K562 (cell line): ENCODE data around the gene THAP11. TPM values are rescaled to one million over a fixed set of nuclear protein-coding genes. Genes with fewer than 3 reads are reported as not detected.

Experiments used
- ATAC-seq: fragments of 200-7000 bp; cut with Tn5 transposase; 3 replicates; pipeline ENCODE4 v1.9.1; 2020; ENCODE audit warnings: moderate library complexity
- BruUV-seq: library from RNA; stranded (reverse); fragments of 400-500 nt; replicated peaks from 2 replicates; lab custom pipeline; 2021; lab: Mats Ljungman, UMichigan
- CTCF ChIA-PET: fragments of 300-600 bp; formaldehyde crosslinking; extraction: SDS; loops from one replicate; lab custom pipeline; 2021; ENCODE audit warnings: low intra/inter-chr PET ratio; lab: Yijun Ruan, JAX
- POLR2A ChIA-PET: fragments of 300-600, 350-650 bp; sonication (Branson Sonifier 250); formaldehyde crosslinking; extraction: SDS; loops from one replicate; lab custom pipeline; 2021; ENCODE audit warnings: antibody characterized with exemption, inconsistent platforms; lab: Yijun Ruan, JAX
- DNase-seq, 4 experiments: peaks; one replicate each; pipeline versions ENCODE4 v3.0.0 to v3.0.0-alpha.2; 2011 to 2018; ENCODE audit warnings: low spot score in 3 of 4, mixed read lengths in 3 of 4; ENCODE audit errors: extremely low read depth in 1 of 4
- FAIRE-seq: peaks from 2 replicates; lab custom pipeline; 2011; peaks lifted over from hg19 to GRCh38; lab: Jason Lieb, UNC
- H2AFZ ChIP-seq: 2 replicates; pipeline ENCODE4 v1.6.0; 2011; ENCODE audit warnings: low read depth, low read length, control low read depth, inconsistent platforms
- H3K27ac ChIP-seq: fragments of 200-600 bp; 3 replicates; pipeline ENCODE4 v1.8.0; 2011; ENCODE audit warnings: low read depth, mild to moderate bottlenecking, control low read depth, inconsistent platforms, low read length, moderate library complexity, mixed read lengths; ENCODE audit errors: extremely low read depth
- H3K27me3 ChIP-seq, 2 experiments: fragments of 300-600 bp in 1 of 2; 2 replicates in 1 of 2; 3 replicates in 1 of 2; pipeline versions ENCODE4 v1.6.0 to v1.8.0; 2011; ENCODE audit warnings: inconsistent platforms in 2 of 2, low read length in 2 of 2, mild to moderate bottlenecking in 1 of 2, mixed read lengths in 1 of 2, moderate library complexity in 1 of 2; ENCODE audit not compliant: control insufficient read depth in 2 of 2, insufficient read depth in 2 of 2
- H3K36me3 ChIP-seq: fragments of 300-600 bp; 3 replicates; pipeline ENCODE4 v1.8.0; 2011; ENCODE audit warnings: mild to moderate bottlenecking, low read length, inconsistent platforms; ENCODE audit not compliant: control insufficient read depth, insufficient read depth
- H3K4me1 ChIP-seq, 2 experiments: fragments of 200-600 bp in 1 of 2; replicated peaks in 1 of 2; 2 replicates in 1 of 2; 3 replicates in 1 of 2; pipeline versions ENCODE4 v1.5.1 to v1.8.0; 2011; ENCODE audit warnings: inconsistent platforms in 2 of 2, low read length in 2 of 2, mild to moderate bottlenecking in 1 of 2, mixed read lengths in 1 of 2, moderate library complexity in 1 of 2; ENCODE audit not compliant: control insufficient read depth in 2 of 2, insufficient read depth in 2 of 2
- H3K4me2 ChIP-seq: 2 replicates; pipeline ENCODE4 v1.6.1; 2011; ENCODE audit warnings: low read length, control low read depth, inconsistent platforms, mixed read lengths; ENCODE audit not compliant: insufficient read depth
- H3K4me3 ChIP-seq: fragments of 200-600 bp; sonication (generic), shearing (Covaris generic); 2 replicates; pipeline ENCODE4 v1.5.1; 2016; ENCODE audit warnings: control low read depth, inconsistent platforms
- H3K79me2 ChIP-seq: fragments of 200-600 bp; 3 replicates; pipeline ENCODE4 v1.8.0; 2011; ENCODE audit warnings: low read length, inconsistent platforms; ENCODE audit not compliant: control insufficient read depth, insufficient read depth
- H3K9ac ChIP-seq, 2 experiments: 2 replicates each; pipeline versions ENCODE4 v1.6.0 to v1.6.1; 2011; ENCODE audit warnings: low read depth in 2 of 2, low read length in 2 of 2, control low read depth in 1 of 2, inconsistent platforms in 1 of 2, mild to moderate bottlenecking in 1 of 2, mixed read lengths in 1 of 2; ENCODE audit not compliant: insufficient read depth in 1 of 2
- H3K9me1 ChIP-seq: one replicate; pipeline ENCODE4 v1.6.0; 2011; ENCODE audit warnings: inconsistent platforms, mild to moderate bottlenecking, low read length, moderate library complexity; ENCODE audit not compliant: control insufficient read depth, insufficient read depth
- H3K9me3 ChIP-seq: replicated peaks from 2 replicates; pipeline ENCODE4 v1.5.1; 2011; ENCODE audit warnings: low read depth, low read length, inconsistent platforms; ENCODE audit not compliant: control insufficient read depth, insufficient read depth
- H4K20me1 ChIP-seq: replicated peaks from 2 replicates; pipeline ENCODE4 v1.6.1; 2011; ENCODE audit warnings: low read length, inconsistent platforms, mixed read lengths; ENCODE audit not compliant: control insufficient read depth, insufficient read depth
- FIP1L1 ChIP-seq: fragments of 200-400 bp; formaldehyde crosslinking; IDR thresholded peaks from 2 replicates; pipeline ENCODE4 v1.6.1; 2018; ENCODE audit warnings: mild to moderate bottlenecking, low read depth, low read length; ENCODE audit not compliant: poor library complexity, severe bottlenecking
- GTF2F1 ChIP-seq: IDR thresholded peaks from 2 replicates; pipeline ENCODE4 v1.6.1; 2011; ENCODE audit warnings: low read depth, low read length, improper control_type of control experiment
- HDAC2 ChIP-seq: fragments of 450-650 bp; IDR thresholded peaks from 2 replicates; pipeline ENCODE4 v1.6.1; 2016; ENCODE audit warnings: mild to moderate bottlenecking
- HDGF ChIP-seq: fragments of 450-650 bp; IDR thresholded peaks from 2 replicates; pipeline ENCODE4 v1.6.1; 2016
- HEY1 ChIP-seq: fragments of 250-450 bp; sonication (Bioruptor Pico); IDR thresholded peaks from 2 replicates; pipeline ENCODE4 v1.5.0; 2020; ENCODE audit warnings: mild to moderate bottlenecking, moderate library complexity, borderline replicate concordance
- KAT2B ChIP-seq: IDR thresholded peaks from one replicate; pipeline ENCODE4 v1.6.1; 2012; ENCODE audit warnings: low read depth, mild to moderate bottlenecking, control low read depth, inconsistent platforms, low read length, moderate library complexity
- LCOR ChIP-seq: sonication (generic); formaldehyde crosslinking; IDR thresholded peaks from 2 replicates; pipeline ENCODE4 v1.8.0; 2022; ENCODE audit warnings: mild to moderate bottlenecking, missing genetic modification reagents
- TCF15 ChIP-seq: fragments of 250-450 bp; sonication (Bioruptor Pico); IDR thresholded peaks from 2 replicates; pipeline ENCODE4 v1.8.0; 2022; ENCODE audit warnings: moderate library complexity, mild to moderate bottlenecking, inconsistent platforms
- TOE1 ChIP-seq, 2 experiments: fragments of 450-650 bp in 1 of 2; sonication (generic) in 1 of 2; formaldehyde crosslinking in 1 of 2; IDR thresholded peaks; 2 replicates each; pipeline versions ENCODE4 v1.7.1 to v1.8.0; 2016 to 2022; ENCODE audit warnings: borderline replicate concordance in 2 of 2, mild to moderate bottlenecking in 2 of 2, antibody characterized with exemption in 1 of 2, inconsistent platforms in 1 of 2, low read depth in 1 of 2, missing genetic modification reagents in 1 of 2, moderate library complexity in 1 of 2
- WHSC1 ChIP-seq: IDR thresholded peaks from one replicate; pipeline ENCODE4 v1.6.1; 2012; ENCODE audit warnings: low read length, control low read depth, inconsistent platforms
- ZKSCAN1 ChIP-seq: fragments of 150-350 bp; IDR thresholded peaks from 2 replicates; pipeline ENCODE4 v1.6.1; 2016; ENCODE audit warnings: low read depth, low read length
- ZNF239 ChIP-seq: fragments of 250-450 bp; sonication (Bioruptor Pico); IDR thresholded peaks from 2 replicates; pipeline ENCODE4 v1.4.0; 2020; ENCODE audit warnings: mild to moderate bottlenecking
- ZZZ3 ChIP-seq: fragments of 450-650 bp; IDR thresholded peaks from 2 replicates; pipeline ENCODE4 v1.6.1; 2016; ENCODE audit warnings: antibody characterized with exemption, mild to moderate bottlenecking, moderate library complexity
- WGBS: fragments of 100-300 bp; shearing (Covaris generic); methylation state at CpG from one replicate; pipeline ENCODE4 v1.1.6; 2016; ENCODE audit warnings: low coverage, mixed read lengths; ENCODE audit not compliant: insufficient coverage; ENCODE audit errors: missing lambda C conversion rate; 5-methylcytosine and 5-hydroxymethylcytosine counted together
- in situ Hi-C: fragments of 300-500 bp; cut with MboI; formaldehyde crosslinking; loops from 4 replicates; pipeline ENCODE4 v1.15.0; 2018; ENCODE audit warnings: inconsistent platforms, mixed read lengths
- intact Hi-C: fragments of 100-400 bp; cut with micrococcal nuclease; formaldehyde crosslinking; loops from 2 replicates; pipeline ENCODE4 v1.14.2; 2022
- polyA plus RNA-seq, 8 experiments: library from polyadenylated mRNA; depleted of rRNA in 4 of 8; stranded (reverse) in 5 of 8; unstranded in 3 of 8; fragments of >200 nt; fragmentation: Nextera tagmentation in 2 of 8; fragmentation: Illumina TruSeq in 1 of 8; extraction: Ambion mirVana in 2 of 8; extraction: Trizol in 1 of 8; gene quantifications; 2 replicates each; pipeline versions ENCODE4 v1.2.1 to v1.2.3, GENCODE V29; 2011 to 2014; ENCODE audit warnings: inconsistent platforms in 1 of 8, missing spikeins in 1 of 8
- total RNA-seq, 7 experiments: library from RNA; depleted of rRNA in 6 of 7; stranded (reverse); fragments of >200 nt in 6 of 7; fragmentation: Illumina TruSeq in 2 of 7; extraction: Trizol in 2 of 7; gene quantifications; 2 replicates each; pipeline versions ENCODE4 v1.2.1 to v1.2.3, GENCODE V29; 2011 to 2021; ENCODE audit warnings: low replicate concordance in 1 of 7
- TF ChIP-seq, protein P1 (sequence below): IDR thresholded peaks from 3 replicates; pipeline ENCODE4 v1.6.1; 2011; ENCODE audit warnings: borderline replicate concordance, mild to moderate bottlenecking, moderate library complexity; ENCODE audit not compliant: insufficient read length; ENCODE audit errors: extremely low read depth

Gene THAP11
- total and polyA plus RNA-seq, 9 of the 15 experiments (the other 6 are each of a cell fraction or from before 2014, with no cell fraction given): 2.4 to 31.6 (median 21.4) TPM

- TF ChIP-seq, protein P1, sequence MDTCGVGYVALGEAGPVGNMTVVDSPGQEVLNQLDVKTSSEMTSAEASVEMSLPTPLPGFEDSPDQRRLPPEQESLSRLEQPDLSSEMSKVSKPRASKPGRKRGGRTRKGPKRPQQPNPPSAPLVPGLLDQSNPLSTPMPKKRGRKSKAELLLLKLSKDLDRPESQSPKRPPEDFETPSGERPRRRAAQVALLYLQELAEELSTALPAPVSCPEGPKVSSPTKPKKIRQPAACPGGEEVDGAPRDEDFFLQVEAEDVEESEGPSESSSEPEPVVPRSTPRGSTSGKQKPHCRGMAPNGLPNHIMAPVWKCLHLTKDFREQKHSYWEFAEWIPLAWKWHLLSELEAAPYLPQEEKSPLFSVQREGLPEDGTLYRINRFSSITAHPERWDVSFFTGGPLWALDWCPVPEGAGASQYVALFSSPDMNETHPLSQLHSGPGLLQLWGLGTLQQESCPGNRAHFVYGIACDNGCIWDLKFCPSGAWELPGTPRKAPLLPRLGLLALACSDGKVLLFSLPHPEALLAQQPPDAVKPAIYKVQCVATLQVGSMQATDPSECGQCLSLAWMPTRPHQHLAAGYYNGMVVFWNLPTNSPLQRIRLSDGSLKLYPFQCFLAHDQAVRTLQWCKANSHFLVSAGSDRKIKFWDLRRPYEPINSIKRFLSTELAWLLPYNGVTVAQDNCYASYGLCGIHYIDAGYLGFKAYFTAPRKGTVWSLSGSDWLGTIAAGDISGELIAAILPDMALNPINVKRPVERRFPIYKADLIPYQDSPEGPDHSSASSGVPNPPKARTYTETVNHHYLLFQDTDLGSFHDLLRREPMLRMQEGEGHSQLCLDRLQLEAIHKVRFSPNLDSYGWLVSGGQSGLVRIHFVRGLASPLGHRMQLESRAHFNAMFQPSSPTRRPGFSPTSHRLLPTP: no peak
- TF ChIP-seq, all 486 proteins: peak for 0
These were observed 19.8 kb downstream of the THAP11 start (continued) for GRCh38 chr16:67861877-67862276.

DNA sequence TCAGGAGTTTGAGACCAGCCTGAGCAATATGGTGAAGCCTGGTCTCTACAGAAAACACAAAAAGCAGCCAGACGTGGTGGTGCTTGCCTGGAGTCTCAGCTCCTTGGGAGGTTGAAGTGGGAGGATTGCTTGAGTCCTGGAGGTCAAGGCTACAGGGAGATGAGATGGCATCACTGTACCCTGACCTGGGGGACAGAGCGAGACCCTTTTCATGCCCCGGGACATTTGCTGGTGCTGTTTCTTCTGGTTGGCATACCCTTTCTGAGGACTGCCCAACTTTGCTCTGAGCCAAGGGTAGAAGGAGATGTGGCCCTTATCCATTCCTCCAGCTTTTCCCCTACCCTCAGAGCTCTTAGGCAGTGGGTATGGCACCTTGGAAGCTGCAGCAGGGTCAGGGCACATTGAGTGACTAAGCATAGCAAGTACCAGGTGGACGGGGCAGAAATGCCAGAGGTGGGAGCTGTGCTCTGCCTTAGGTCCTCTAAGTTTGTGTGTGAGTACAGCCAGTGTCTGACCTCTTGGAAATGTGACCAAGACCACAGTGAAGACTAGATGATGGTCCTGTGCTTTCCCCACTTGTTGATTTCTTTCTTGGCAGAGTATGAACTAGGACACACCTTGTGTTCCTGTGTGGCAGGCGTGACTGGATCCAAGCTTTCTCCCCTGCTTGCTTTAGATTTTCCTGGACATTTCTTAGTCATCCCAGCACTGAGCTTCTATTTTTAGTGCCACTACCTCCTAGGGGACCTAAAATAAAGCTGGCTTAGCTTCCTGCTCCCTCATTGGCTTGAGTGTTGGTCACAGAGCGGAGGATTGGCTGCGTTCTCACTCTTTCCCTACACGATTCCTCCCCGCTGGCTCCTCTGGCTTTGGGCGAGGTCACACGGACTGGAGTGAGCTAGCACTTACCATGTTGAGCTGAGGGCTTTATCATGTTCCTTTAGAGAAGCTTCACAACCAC lies 20.8 kb downstream of the THAP11 start:
- Histone ChIP-seq H4K20me1 (peaks cover 32% of the 10 kb centered on the region), H3K4me2 (no peak overlapping the region), H3K27ac (peak overlapping the region; percentile 35; the same call in 1 of the 3 replicates), H2AFZ (no peak overlapping the region), H3K27me3 (no peaks in the 10 kb centered on the region), H3K9me3 (no peaks in the 10 kb centered on the region), H3K36me3 (peaks cover 76% of the 10 kb centered on the region), H3K79me2 (peaks cover 70% of the 10 kb centered on the region), H3K9me1 (no peaks in the 10 kb centered on the region), H3K9ac (peak overlapping the region in 1 of 2 experiments; percentile 82; a peak in 1 of 4 replicates), H3K4me3 (no peak overlapping the region), H3K4me1 (peaks cover 11 to 17% of the 10 kb centered on the region in 2 experiments)
- no peak for ATAC-seq
- in situ Hi-C loops (no loop called here), intact Hi-C loops (no loop called here)
- 82% methylated on average over 11 of the region's 11 CpGs for WGBS
- DNase-seq: no peak
- no peak for TF ChIP-seq HDAC2
- no peak for TF ChIP-seq HEY1
- no peak for TF ChIP-seq ZKSCAN1
- TF ChIP-seq FIP1L1: no peak
- TF ChIP-seq KAT2B: no peak
- no peak for TF ChIP-seq TCF15 (CRISPR knock-in tag)
- TF ChIP-seq TOE1 (IDR thresholded peaks at IDR 0.05; ENCODE audit: borderline replicate concordance): no peak
- TF ChIP-seq TOE1 (CRISPR knock-in tag; IDR thresholded peaks at IDR 0.05; ENCODE audit: borderline replicate concordance, low read depth): no peak
- no peak for TF ChIP-seq WHSC1
- TF ChIP-seq ZZZ3: no peak
- TF ChIP-seq GTF2F1: no peak
- TF ChIP-seq ZNF239 (CRISPR knock-in tag): no peak
- TF ChIP-seq LCOR (CRISPR knock-in tag): no peak
- no peak for TF ChIP-seq HDGF
- ChIA-PET CTCF (no interaction called here), POLR2A (interaction anchor here (0.5 to 1.3 kb wide), 7 partner anchors 9 to 190 kb away, joined by 3 to 4 read pairs (median 3); no protein-coding TSS in a partner anchor)
- no peak for FAIRE-seq
- no TSS peak for BruUV-seq
